Renal cortex interstitium (tissue), 15 donors: ENCODE data around the gene TCF4. TPM values are rescaled to one million over a fixed set of nuclear protein-coding genes. Genes with fewer than 3 reads are reported as not detected.

Experiments
- DNase-seq, 11 donors: peaks; one replicate each; pipeline ENCODE4 v3.0.0-alpha.2; 2013; ENCODE audit warnings: low read depth in 9 of 11, low spot score in 4 of 11; ENCODE audit errors: extremely low read depth in 1 of 11
- long read RNA-seq, 16 experiments: transcript quantifications; one replicate each; lab custom pipeline, GENCODE V29; 2026
- polyA plus RNA-seq, 3 donors: library from polyadenylated mRNA; unstranded; fragments of 120-200 nt; gene quantifications; one replicate each; pipeline ENCODE4 v1.2.1, GENCODE V29; 2013; ENCODE audit not compliant: insufficient read length in 3 of 3

TCF4 gene
- polyA plus RNA-seq: 10 to 100 TPM; 70.9 to 79.8 (median 71.1) TPM
- long read RNA-seq, donor 1, partial matches to known transcripts: 0 of 5 reads
- long read RNA-seq, donor 1, other reads (novel, unspliced or antisense): 0 of 5 reads
- long read RNA-seq, donor 2, partial matches to known transcripts: 5 of 8 reads
- long read RNA-seq, donor 2, other reads (novel, unspliced or antisense): 0 of 8 reads
- long read RNA-seq, donor 3, full-length matches to known transcripts: 12 of 12 reads
- long read RNA-seq, donor 3, partial matches to known transcripts: 0 of 12 reads
- long read RNA-seq, donor 3, other reads (novel, unspliced or antisense): 0 of 12 reads
- long read RNA-seq, donor 4, partial matches to known transcripts: 0 of 4 reads
- long read RNA-seq, donor 4, other reads (novel, unspliced or antisense): 0 of 4 reads
- long read RNA-seq, donor 5: 0 reads
- long read RNA-seq, donor 6, full-length matches to known transcripts: 7 of 14 reads
- long read RNA-seq, donor 6, partial matches to known transcripts: 7 of 14 reads
- long read RNA-seq, donor 6, other reads (novel, unspliced or antisense): 0 of 14 reads
- long read RNA-seq, donor 7, full-length matches to known transcripts: 6 of 6 reads
- long read RNA-seq, donor 7, partial matches to known transcripts: 0 of 6 reads
- long read RNA-seq, donor 7, other reads (novel, unspliced or antisense): 0 of 6 reads
- long read RNA-seq, donor 8: 0 reads
- long read RNA-seq, donor 9, partial matches to known transcripts: 0 of 1 reads
- long read RNA-seq, donor 9, other reads (novel, unspliced or antisense): 0 of 1 reads
- long read RNA-seq, donor 10, partial matches to known transcripts: 0 of 3 reads
- long read RNA-seq, donor 10, other reads (novel, unspliced or antisense): 0 of 3 reads
- long read RNA-seq, donor 11, partial matches to known transcripts: 0 of 3 reads
- long read RNA-seq, donor 11, other reads (novel, unspliced or antisense): 0 of 3 reads
- long read RNA-seq, donor 12, full-length matches to known transcripts: 3 of 3 reads
- long read RNA-seq, donor 12, partial matches to known transcripts: 0 of 3 reads
- long read RNA-seq, donor 12, other reads (novel, unspliced or antisense): 0 of 3 reads
- long read RNA-seq, donor 13: 0 reads
- long read RNA-seq, donor 14, partial matches to known transcripts: 0 of 1 reads
- long read RNA-seq, donor 14, other reads (novel, unspliced or antisense): 0 of 1 reads
- long read RNA-seq, donor 15, partial matches to known transcripts: 0 of 1 reads
- long read RNA-seq, donor 15, other reads (novel, unspliced or antisense): 0 of 1 reads
- long read RNA-seq, donor 16, full-length matches to known transcripts: 26 of 49 reads
- long read RNA-seq, donor 16, partial matches to known transcripts: 23 of 49 reads
- long read RNA-seq, donor 16, other reads (novel, unspliced or antisense): 0 of 49 reads

GRCh38 chr18:55588111-55588869 is at the start of gene TCF4:
TCF4 (minus strand) TSS chr18:55588192; CDS start chr18:55587116, 1,076 bp downstream.
- DNase-seq: peak in 8 of 11 donors; percentile 42 to 77 (median 53)

GRCh38 chr18:55637204-55637603 is 49.2 kb upstream of the TCF4 start:
- no peak for DNase-seq

GRCh38 chr18:55635439-55635838 is 47.4 kb upstream of the TCF4 start:
- no peak for DNase-seq

GRCh38 chr18:55634545-55634944 is 46.6 kb upstream of the TCF4 start:
- no peak for DNase-seq

GRCh38 chr18:55633032-55633431 is 45.0 kb upstream of the TCF4 start:
- DNase-seq: no peak

GRCh38 chr18:55629133-55629532 is 41.1 kb upstream of the TCF4 start:
- DNase-seq: no peak

GRCh38 chr18:55627007-55627406 is 39.0 kb upstream of the TCF4 start:
- DNase-seq: no peak

- DNase-seq: no peak
Measured at GRCh38 chr18:55625901-55626300, 37.9 kb upstream of the TCF4 start.

GRCh38 chr18:55623626-55624025 is 35.6 kb upstream of the TCF4 start:
- no peak for DNase-seq

GRCh38 chr18:55610506-55610905 is 22.5 kb upstream of the TCF4 start:
- no peak for DNase-seq

GRCh38 chr18:55609160-55609825 is 21.3 kb upstream of the TCF4 start:
- no peak for DNase-seq

GRCh38 chr18:55608497-55608896 is 20.5 kb upstream of the TCF4 start:
- no peak for DNase-seq

- no peak for DNase-seq
Measured at GRCh38 chr18:55607773-55608172, 19.8 kb upstream of the TCF4 start.

GRCh38 chr18:55605733-55606338 is 17.8 kb upstream of the TCF4 start:
- no peak for DNase-seq

GRCh38 chr18:55603775-55604174 is 15.8 kb upstream of the TCF4 start:
- no peak for DNase-seq

- DNase-seq: no peak
Measured at GRCh38 chr18:55593888-55594287, 5.9 kb upstream of the TCF4 start.

- DNase-seq: no peak
Measured at GRCh38 chr18:55592572-55592971, 4.6 kb upstream of the TCF4 start.
